ENCODE data around the gene CRYGN. TPM values are rescaled to one million over a fixed set of nuclear protein-coding genes. Genes with fewer than 3 reads are reported as not detected.
A peak's percentile ranks its signal among the peaks of the same experiment; 100 is the strongest.

The CRYGN gene
- total RNA-seq, 1 donor from 2014 or later, result not detected

GRCh38 chr7:151453326-151453791 is 13.4 kb upstream of the CRYGN start:
- intact Hi-C loops (cut with DNase I), result no loop called here
- Histone ChIP-seq H3K9me3 (no peaks in the 10 kb centered on the region), H3K4me3 (no peak overlapping the region), H3K4me1 (peaks cover under 1% of the 10 kb centered on the region), H3K27me3 (no peaks in the 10 kb centered on the region), H3K27ac (no peak overlapping the region), H3K36me3 (no peaks in the 10 kb centered on the region)
- TF ChIP-seq CTCF (IDR thresholded peaks at IDR 0.05), result no peak
- DNase-seq, result peak; percentile 62
- ATAC-seq, result no peak

- intact Hi-C loops (cut with DNase I), result no loop called here
- H3K36me3 ChIP-seq, result no peaks in the 10 kb centered on the region
- peak; percentile 18 for DNase-seq
- no peaks in the 10 kb centered on the region for H3K27me3 ChIP-seq
- no peak overlapping the region for H3K4me3 ChIP-seq
- no peak for ATAC-seq
- TF ChIP-seq CTCF (IDR thresholded peaks at IDR 0.05), result no peak
- no peak overlapping the region for H3K27ac ChIP-seq
- H3K9me3 ChIP-seq, result no peaks in the 10 kb centered on the region
- H3K4me1 ChIP-seq, result peaks cover 5% of the 10 kb centered on the region
Measured at GRCh38 chr7:151452680-151453325, 12.9 kb upstream of the CRYGN start.

GRCh38 chr7:151451626-151452571 is 12.0 kb upstream of the CRYGN start:
- no peak for TF ChIP-seq CTCF (IDR thresholded peaks at IDR 0.05)

GRCh38 chr7:151451156-151451555 is 11.2 kb upstream of the CRYGN start:
- no peaks in the 10 kb centered on the region for H3K36me3 ChIP-seq
- no peak overlapping the region for H3K27ac ChIP-seq
- H3K9me3 ChIP-seq, result no peaks in the 10 kb centered on the region
- H3K4me3 ChIP-seq, result no peak overlapping the region
- H3K4me1 ChIP-seq, result peaks cover 5% of the 10 kb centered on the region
- intact Hi-C loops (cut with DNase I), result no loop called here
- no peaks in the 10 kb centered on the region for H3K27me3 ChIP-seq
- ATAC-seq (no peak), DNase-seq (peak; percentile 48)
- no peak for TF ChIP-seq CTCF (IDR thresholded peaks at IDR 0.05)

More at GRCh38 chr7:151451626-151452571, 12.0 kb upstream of the CRYGN start:
- H3K4me1 ChIP-seq, result peaks cover 5% of the 10 kb centered on the region
- H3K4me3 ChIP-seq, result no peak overlapping the region
- H3K27me3 ChIP-seq, result no peaks in the 10 kb centered on the region
- H3K27ac ChIP-seq, result no peak overlapping the region
- intact Hi-C loops (cut with DNase I), result no loop called here
- H3K36me3 ChIP-seq, result no peaks in the 10 kb centered on the region
- no peaks in the 10 kb centered on the region for H3K9me3 ChIP-seq
- peak; percentile 61 for DNase-seq
- ATAC-seq, result no peak

- ATAC-seq, result no peak
- H3K36me3 ChIP-seq, result no peaks in the 10 kb centered on the region
- no peak overlapping the region for H3K4me3 ChIP-seq
- H3K4me1 ChIP-seq, result peaks cover 5% of the 10 kb centered on the region
- H3K9me3 ChIP-seq, result no peaks in the 10 kb centered on the region
- intact Hi-C loops (cut with DNase I), result loop anchor here (5.0 kb wide), 1 partner anchor 78 kb away; no protein-coding TSS in a partner anchor
- no peak overlapping the region for H3K27ac ChIP-seq
- H3K27me3 ChIP-seq, result no peaks in the 10 kb centered on the region
- DNase-seq, result no peak
- TF ChIP-seq CTCF (IDR thresholded peaks at IDR 0.05), result no peak
Measured at GRCh38 chr7:151449990-151450389, 10.0 kb upstream of the CRYGN start.

Measured in upper lobe of right lung (tissue), 1 donor.